GM19035 (cell line): ENCODE data around the gene AKAP12.
A peak's percentile ranks its signal among the peaks of the same experiment; 100 is the strongest.
"Not testable (repeated sequence)": the region's sequence is repeated elsewhere in the genome, so short reads cannot be mapped to it uniquely, and the experiment has no call there.

Experiments used
- ATAC-seq: cut with Tn5 transposase; IDR thresholded peaks from one replicate; pipeline ENCODE4 v1.9.1; 2021; ENCODE audit not compliant: unreplicated experiment

AKAP12 gene

GRCh38 chr6:151376440-151376839 lies 136.7 kb downstream of the AKAP12 start:
- ATAC-seq, result no peak

DNA sequence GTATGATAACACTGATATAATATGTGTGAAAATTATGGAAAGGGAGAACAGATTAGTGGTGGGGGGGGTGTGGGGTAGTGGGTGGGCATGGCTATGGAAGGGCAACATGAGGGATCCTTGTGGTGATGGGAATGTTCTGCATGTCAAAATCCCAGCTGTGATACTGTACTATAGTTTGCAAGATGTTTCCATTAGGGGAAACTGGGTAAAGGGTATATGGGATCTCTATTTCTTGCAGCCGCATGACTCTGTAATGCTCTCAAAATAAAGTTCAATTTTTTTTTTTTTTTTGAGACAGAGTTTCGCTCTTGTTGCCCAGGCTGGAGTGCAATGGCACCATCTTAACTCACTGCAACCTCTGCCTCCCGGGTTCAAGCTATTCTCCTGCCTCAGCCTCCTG lies 137.3 kb downstream of the AKAP12 start:
- no peak for ATAC-seq

GRCh38 chr6:151379933-151380847 lies 140.4 kb downstream of the AKAP12 start:
- ATAC-seq, result peak; percentile 59

DNA sequence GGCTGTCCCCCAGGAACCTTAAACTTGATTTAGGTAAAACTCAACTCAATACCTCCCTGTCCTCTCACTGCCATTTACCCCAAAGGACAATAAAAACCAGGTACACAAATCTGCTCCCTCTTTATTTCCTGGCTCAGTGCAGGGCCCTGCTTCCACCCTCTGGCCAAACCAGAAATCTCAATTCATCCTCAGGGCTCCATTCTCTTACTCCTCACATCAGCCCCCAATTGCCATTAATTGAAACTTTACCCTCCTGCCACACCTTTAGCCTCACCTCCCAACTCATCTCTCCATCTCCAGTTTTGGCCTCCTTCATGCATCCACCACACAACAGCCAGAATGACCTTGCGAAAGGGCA lies 141.1 kb downstream of the AKAP12 start:
- ATAC-seq, result no peak

GRCh38 chr6:151381722-151382121 lies 142.0 kb downstream of the AKAP12 start:
- ATAC-seq, result no peak

DNA sequence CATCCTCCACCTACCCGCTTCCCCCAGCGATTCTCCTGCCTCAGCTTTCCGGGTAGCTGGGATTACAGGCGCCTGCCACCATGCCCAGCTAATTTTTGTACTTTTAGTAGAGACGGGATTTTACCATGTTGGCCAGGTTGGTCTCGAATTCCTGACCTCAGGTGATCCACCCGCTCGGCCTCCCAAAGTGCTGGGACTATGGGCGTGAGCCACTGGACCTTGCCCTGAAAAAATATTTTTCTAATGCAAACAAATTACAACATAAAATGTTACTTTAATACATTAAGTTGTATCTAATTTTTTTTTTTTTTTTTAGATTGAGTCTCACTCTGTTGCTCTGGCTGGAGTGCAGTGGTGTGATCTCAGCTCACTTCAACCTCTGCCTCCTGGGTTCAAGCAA lies 142.9 kb downstream of the AKAP12 start:
- not testable (repeated sequence) for ATAC-seq

GRCh38 chr6:151384151-151384550 lies 144.4 kb downstream of the AKAP12 start:
- no peak for ATAC-seq

- ATAC-seq, result no peak
Observed at GRCh38 chr6:151385177-151385576, 145.4 kb downstream of the AKAP12 start.

DNA sequence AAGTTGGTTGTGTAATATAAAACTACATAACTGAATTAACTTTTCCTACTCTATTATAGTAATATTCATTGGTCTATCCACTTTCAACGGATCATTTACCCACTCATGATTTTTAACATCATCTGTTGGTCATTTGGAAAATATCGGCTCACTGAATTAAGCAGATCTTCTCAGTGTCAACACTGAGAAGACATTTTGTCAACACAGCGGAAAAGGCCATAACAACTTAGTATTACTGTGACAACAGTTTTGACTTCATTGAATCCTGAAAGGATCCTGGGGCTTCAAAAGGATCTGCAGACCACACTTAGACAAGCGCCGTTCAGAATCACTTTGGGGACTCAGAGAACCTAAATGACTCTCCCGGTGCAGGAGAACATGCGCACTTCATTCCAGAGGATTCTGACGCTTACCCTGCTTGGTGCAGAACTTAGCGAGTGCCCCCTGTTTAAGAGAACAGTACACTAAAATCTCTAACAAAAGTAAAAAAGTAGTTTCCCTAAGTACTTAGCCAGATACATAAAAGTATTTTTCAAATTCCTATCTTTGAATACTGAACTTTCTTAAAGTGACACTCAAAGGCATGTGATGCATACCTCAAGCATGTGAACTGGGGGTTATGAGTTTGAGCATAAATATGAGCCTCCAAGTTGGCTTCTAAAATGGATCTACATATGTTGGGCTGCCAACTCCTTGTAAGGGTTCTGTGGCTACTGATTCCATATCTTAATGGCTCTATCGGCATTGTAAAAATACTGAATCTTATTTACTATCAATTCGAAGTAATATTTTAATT lies 147.6 kb downstream of the AKAP12 start:
- no peak for ATAC-seq

DNA sequence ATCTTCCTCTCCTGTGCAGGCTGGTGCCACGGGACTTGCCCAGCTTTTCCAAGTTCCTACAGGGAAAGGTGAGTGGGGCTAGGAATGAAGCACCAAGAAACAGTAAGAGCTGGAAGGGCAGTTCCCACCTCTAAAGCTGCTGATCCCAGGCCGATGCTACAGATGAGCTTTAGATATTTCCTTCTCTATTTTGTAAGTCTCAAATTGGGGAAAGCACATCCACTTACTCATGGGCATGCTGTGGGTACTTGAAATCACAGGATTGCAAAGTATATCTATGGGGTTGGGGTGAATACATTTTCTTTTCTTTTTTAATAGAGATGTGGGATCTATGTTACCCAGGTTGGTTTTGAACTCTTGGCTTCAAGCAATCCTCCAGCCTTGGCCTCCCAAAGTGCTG lies 148.5 kb downstream of the AKAP12 start:
- ATAC-seq, result no peak

DNA sequence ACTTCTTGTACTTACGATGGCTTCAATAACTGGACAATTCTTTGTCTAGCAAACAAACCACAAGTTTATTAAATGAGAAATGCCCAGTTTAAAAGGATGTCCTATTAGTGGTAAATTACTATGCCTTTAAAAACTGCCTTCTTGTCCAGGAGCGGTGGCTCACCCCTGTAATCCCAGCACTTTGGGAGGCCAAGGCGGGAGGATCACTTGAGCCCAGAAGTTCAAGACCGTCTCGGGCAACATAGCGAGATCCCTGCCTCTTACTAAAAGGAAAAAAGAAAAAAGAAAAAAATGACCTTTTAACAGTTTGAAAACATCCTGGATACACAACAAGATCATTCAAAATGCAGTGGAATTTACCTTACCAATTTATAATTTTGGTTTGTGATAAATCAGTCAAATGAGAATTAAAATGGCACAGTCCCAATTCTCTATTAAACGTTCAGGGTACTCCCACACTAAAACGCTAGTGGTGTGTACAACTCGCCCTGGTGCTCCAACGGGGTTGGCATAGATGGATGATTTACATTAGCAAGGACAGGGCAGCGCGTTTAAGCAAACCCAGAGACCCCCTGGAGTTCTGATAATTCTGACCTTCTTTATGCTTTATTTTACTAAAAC lies 149.3 kb downstream of the AKAP12 start:
- ATAC-seq, result no peak

GRCh38 chr6:151389618-151390275 lies 150.0 kb downstream of the AKAP12 start:
- ATAC-seq, result peak; percentile 57

DNA sequence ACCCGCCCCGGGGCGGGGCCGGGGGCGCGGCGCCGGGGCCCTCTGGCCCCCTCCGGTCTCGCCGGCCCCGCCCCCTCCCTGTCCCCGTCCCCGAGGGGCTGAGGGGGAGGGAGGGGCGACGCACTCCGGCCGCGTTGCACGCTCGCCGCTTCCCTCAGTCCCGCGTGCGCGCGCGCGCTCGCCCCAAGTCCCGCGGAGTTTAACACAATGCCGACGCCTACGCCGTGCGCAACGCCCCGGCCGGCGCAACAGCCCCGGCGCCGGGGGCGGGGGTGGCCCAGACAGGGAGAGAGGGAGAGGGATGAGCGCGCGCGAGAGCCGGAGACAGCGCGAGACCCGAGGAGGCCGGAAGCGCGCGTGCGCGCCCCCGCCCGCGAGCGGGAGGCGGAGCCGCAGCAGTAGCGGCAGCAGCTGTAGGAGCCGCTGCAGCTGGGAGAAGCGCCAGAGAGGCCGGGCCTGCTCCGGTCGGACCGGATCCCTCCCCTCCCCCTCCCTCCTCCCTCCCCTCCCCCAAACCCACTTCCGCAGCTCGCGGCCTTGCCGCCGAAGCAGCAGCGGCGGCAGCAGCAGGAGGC lies 150.6 kb downstream of the AKAP12 start:
- peak; percentile 71 for ATAC-seq

- peak; percentile 23 for ATAC-seq
Observed at GRCh38 chr6:151390851-151391470, 151.2 kb downstream of the AKAP12 start.

GRCh38 chr6:151391471-151392413 lies 152.0 kb downstream of the AKAP12 start, which contains the start of gene ZBTB2:
Gene ZBTB2 (minus strand): TSS chr6:151391559. CDS start chr6:151373637, 17,922 bp downstream.
- ATAC-seq, result peak; percentile 9

- no peak for ATAC-seq
Observed at GRCh38 chr6:151392427-151392826, 152.7 kb downstream of the AKAP12 start.

- ATAC-seq, result no peak
Observed at GRCh38 chr6:151393410-151393809, 153.6 kb downstream of the AKAP12 start.

DNA sequence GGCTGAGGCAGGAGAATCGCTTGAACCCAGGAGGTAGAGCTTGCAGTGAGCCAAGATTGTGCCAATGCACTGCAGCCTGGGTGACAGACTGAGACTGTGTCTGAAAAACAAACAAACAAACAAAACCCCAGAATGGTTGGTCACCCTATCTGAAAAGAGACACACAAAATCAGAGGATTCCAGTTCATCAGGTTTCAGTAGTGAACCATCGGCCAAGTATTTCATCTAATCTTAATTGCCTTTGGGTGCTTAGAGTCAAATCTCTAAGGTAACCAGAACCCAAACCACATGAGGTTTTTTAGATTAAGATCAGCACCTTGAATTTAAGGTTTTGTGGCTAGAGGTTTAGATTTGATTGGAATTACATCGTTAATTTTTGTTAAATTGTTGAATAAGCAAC lies 159.9 kb downstream of the AKAP12 start:
- ATAC-seq, result no peak

DNA sequence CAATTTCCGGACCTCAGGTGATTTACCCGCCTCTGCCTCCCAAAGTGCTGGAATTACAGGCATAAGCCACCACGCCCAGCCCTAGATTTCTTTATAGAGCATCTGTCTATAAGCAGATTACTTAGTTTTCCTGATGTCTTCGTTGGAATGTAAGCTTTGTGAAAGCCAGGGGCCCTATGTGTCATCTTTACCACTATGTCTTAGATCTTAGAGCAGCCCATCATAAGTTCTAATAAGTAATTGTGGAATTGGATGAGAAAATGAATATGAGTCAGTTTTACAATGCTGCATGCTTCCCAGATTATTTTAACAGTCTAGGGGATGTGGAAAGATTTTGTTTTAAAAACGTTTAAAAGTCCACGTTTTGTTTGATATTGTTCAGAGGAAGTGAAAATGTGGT lies 160.7 kb downstream of the AKAP12 start:
- ATAC-seq, result no peak
